Type B pancreatic cell (in vitro differentiated cells): Measurements from ENCODE around the gene PITPNM2. TPM values are rescaled to one million over a fixed set of nuclear protein-coding genes. Genes with fewer than 3 reads are reported as not detected.

Experiments used
- DNase-seq: peaks from one replicate; pipeline ENCODE4 v3.0.0; 2021; ENCODE audit warnings: mixed read lengths; ENCODE audit not compliant: unreplicated experiment; ENCODE audit errors: extremely low spot score
- H3K27ac Mint-ChIP-seq: 2 replicates; pipeline ENCODE4 v1.8.0; 2021; ENCODE audit warnings: mild to moderate bottlenecking, mixed read lengths
- H3K27me3 Mint-ChIP-seq: 2 replicates; pipeline ENCODE4 v1.8.0; 2021; ENCODE audit warnings: mixed read lengths
- H3K36me3 Mint-ChIP-seq: 2 replicates; pipeline ENCODE4 v1.8.0; 2021; ENCODE audit warnings: mixed read lengths
- H3K4me1 Mint-ChIP-seq: one replicate; pipeline ENCODE4 v1.8.0; 2021; ENCODE audit warnings: mixed read lengths; ENCODE audit not compliant: unreplicated experiment
- H3K4me3 Mint-ChIP-seq: 2 replicates; pipeline ENCODE4 v1.8.0; 2021; ENCODE audit warnings: mild to moderate bottlenecking, mixed read lengths
- H3K9me3 Mint-ChIP-seq: 2 replicates; pipeline ENCODE4 v1.8.0; 2021; ENCODE audit warnings: mixed read lengths
- long read RNA-seq: library from polyadenylated mRNA; unstranded; transcript quantifications from one replicate; pipeline ENCODE4 v2.0.0, GENCODE V29; 2020
- total RNA-seq: library from RNA; stranded (reverse); gene quantifications from 2 replicates; pipeline ENCODE4 v1.2.1, GENCODE V29; 2021; ENCODE audit warnings: low replicate concordance
- TF ChIP-seq, protein P1 (sequence below): fragments of 200-600 bp; sonication (generic); conservative IDR thresholded peaks from 2 replicates; pipeline ENCODE4 v1.5.0; 2021; ENCODE audit warnings: antibody characterized with exemption, mild to moderate bottlenecking

The PITPNM2 gene
- total RNA-seq: 6.8 and 8.6 TPM in 2 replicates
- long read RNA-seq: 0 reads

- Mint-ChIP-seq H3K36me3 (no peaks in the 10 kb centered on the region), H3K4me1 (peaks cover 17% of the 10 kb centered on the region), H3K27me3 (peaks cover 34% of the 10 kb centered on the region), H3K27ac (peak within 1 kb of the TSS; percentile 41), H3K9me3 (no peaks in the 10 kb centered on the region), H3K4me3 (peak within 1 kb of the TSS; percentile 88)
- TF ChIP-seq, protein P1, sequence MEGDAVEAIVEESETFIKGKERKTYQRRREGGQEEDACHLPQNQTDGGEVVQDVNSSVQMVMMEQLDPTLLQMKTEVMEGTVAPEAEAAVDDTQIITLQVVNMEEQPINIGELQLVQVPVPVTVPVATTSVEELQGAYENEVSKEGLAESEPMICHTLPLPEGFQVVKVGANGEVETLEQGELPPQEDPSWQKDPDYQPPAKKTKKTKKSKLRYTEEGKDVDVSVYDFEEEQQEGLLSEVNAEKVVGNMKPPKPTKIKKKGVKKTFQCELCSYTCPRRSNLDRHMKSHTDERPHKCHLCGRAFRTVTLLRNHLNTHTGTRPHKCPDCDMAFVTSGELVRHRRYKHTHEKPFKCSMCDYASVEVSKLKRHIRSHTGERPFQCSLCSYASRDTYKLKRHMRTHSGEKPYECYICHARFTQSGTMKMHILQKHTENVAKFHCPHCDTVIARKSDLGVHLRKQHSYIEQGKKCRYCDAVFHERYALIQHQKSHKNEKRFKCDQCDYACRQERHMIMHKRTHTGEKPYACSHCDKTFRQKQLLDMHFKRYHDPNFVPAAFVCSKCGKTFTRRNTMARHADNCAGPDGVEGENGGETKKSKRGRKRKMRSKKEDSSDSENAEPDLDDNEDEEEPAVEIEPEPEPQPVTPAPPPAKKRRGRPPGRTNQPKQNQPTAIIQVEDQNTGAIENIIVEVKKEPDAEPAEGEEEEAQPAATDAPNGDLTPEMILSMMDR: peak; percentile 45
- no peak for DNase-seq
Measured at GRCh38 chr12:123150744-123151456, at the start of gene PITPNM2. PITPNM2 (minus strand) TSS chr12:123151090; CDS start chr12:123034590, 116,500 bp downstream.

DNA sequence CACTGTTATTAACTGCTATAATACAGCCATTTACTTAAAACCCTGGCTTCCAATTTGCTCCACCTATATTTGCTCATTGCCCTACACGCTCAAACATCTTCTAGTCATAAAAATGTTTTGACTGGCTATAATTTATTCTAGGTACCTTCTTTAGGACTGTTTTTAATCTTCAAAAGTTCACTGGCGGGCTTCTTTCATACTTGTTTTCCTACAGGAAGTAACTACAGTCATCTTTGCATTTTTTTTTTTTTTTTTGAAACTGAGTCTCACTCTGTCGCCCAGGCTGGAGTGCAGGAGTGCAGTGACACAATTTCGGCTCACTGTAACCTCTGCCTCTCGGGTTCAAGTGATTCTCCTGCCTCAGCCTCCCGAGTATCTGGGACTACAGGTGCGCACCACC, 49.5 kb upstream of the PITPNM2 start:
- Mint-ChIP-seq H3K9me3 (no peaks in the 10 kb centered on the region), H3K27ac (no peak overlapping the region), H3K27me3 (no peaks in the 10 kb centered on the region), H3K4me1 (no peaks in the 10 kb centered on the region), H3K4me3 (no peak overlapping the region), H3K36me3 (peaks cover 21% of the 10 kb centered on the region)
- TF ChIP-seq, protein P1: no peak
- DNase-seq: no peak

DNA sequence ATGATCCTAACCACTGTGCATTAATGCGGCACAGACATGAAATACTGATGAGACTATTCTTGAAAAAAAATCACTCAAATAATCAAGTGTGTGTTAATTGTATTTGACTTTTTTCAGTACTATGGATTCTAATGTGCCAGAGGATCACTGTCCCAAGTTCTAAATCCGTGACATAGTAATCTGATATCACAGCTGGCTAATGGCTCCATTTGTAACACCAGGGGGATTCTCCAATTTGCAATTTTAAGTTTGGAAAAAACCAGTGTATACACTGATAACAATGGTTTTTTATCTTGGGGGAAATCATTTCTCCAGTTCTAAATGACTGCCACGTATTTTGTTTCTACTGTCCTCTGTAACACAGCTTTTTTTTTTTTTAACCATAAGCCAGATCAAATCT, 49.0 kb upstream of the PITPNM2 start:
- TF ChIP-seq, protein P1: no peak
- DNase-seq: no peak
- Mint-ChIP-seq H3K4me1 (no peaks in the 10 kb centered on the region), H3K4me3 (no peak overlapping the region), H3K27ac (no peak overlapping the region), H3K36me3 (peaks cover 21% of the 10 kb centered on the region), H3K27me3 (no peaks in the 10 kb centered on the region), H3K9me3 (no peaks in the 10 kb centered on the region)

DNA sequence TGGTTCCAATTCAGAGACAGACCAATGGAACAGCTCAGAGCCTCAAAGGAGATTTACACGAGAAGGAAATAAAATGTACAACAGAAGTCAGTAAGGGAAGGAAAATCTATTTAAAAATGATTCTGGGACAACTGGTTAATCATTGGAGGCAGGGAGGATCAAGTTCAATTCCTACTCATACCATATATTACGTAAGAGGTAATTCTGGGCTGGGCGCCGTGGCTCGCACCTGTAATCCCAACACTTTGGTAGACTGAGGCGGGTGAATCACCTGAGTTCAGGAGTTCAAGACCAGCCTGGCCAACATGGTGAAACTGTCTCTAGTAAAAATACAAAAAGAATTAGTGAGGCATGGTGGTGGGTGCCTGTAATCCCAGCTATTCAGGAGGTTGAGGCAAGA, 36.7 kb upstream of the PITPNM2 start:
- H3K36me3 Mint-ChIP-seq: no peaks in the 10 kb centered on the region
- no peaks in the 10 kb centered on the region for H3K4me1 Mint-ChIP-seq
- no peak for DNase-seq
- H3K4me3 Mint-ChIP-seq: no peak overlapping the region
- TF ChIP-seq, protein P1: no peak
- H3K9me3 Mint-ChIP-seq: no peaks in the 10 kb centered on the region
- no peaks in the 10 kb centered on the region for H3K27me3 Mint-ChIP-seq
- H3K27ac Mint-ChIP-seq: no peak overlapping the region

GRCh38 chr12:123180171-123180570, 29.3 kb upstream of the PITPNM2 start:
- TF ChIP-seq, protein P1: no peak
- no peak overlapping the region for H3K27ac Mint-ChIP-seq
- peaks cover 7% of the 10 kb centered on the region for H3K36me3 Mint-ChIP-seq
- no peaks in the 10 kb centered on the region for H3K27me3 Mint-ChIP-seq
- no peaks in the 10 kb centered on the region for H3K9me3 Mint-ChIP-seq
- H3K4me1 Mint-ChIP-seq: no peaks in the 10 kb centered on the region
- DNase-seq: no peak
- no peak overlapping the region for H3K4me3 Mint-ChIP-seq
